Suprapubic skin (tissue), 4 donors: ENCODE measurements around the gene SHISA9. TPM values are rescaled to one million over a fixed set of nuclear protein-coding genes. Genes with fewer than 3 reads are reported as not detected.
A peak's percentile ranks its signal among the peaks of the same experiment; 100 is the strongest.

Source experiments
- DNase-seq, 2 donors: peaks; one replicate each; pipeline ENCODE4 v3.0.0-alpha.2; 2019; ENCODE audit warnings: low spot score in 2 of 2
- H3K27ac ChIP-seq: fragments of 200-600 bp; sonication (generic); one replicate; pipeline ENCODE4 v1.5.1; 2019
- H3K27me3 ChIP-seq: fragments of 200-600 bp; sonication (generic); one replicate; pipeline ENCODE4 v1.5.1; 2019
- H3K36me3 ChIP-seq: fragments of 200-600 bp; sonication (generic); one replicate; pipeline ENCODE4 v1.5.1; 2019
- H3K4me1 ChIP-seq: fragments of 200-600 bp; sonication (generic); one replicate; pipeline ENCODE4 v1.5.1; 2019
- H3K4me3 ChIP-seq: fragments of 200-600 bp; sonication (generic); one replicate; pipeline ENCODE4 v1.5.1; 2019; ENCODE audit warnings: mild to moderate bottlenecking
- H3K9me3 ChIP-seq: fragments of 200-600 bp; sonication (generic); one replicate; pipeline ENCODE4 v1.5.1; 2019
- EP300 ChIP-seq: sonication (generic); formaldehyde crosslinking; IDR thresholded peaks from one replicate; pipeline ENCODE4 v1.6.1; 2017; ENCODE audit warnings: antibody characterized with exemption
- POLR2A ChIP-seq, 2 donors: fragments of 450-650 bp; IDR thresholded peaks; one replicate each; pipeline ENCODE4 v1.6.1; 2017; ENCODE audit warnings: antibody characterized with exemption in 2 of 2, mild to moderate bottlenecking in 2 of 2, moderate library complexity in 2 of 2
- POLR2AphosphoS5 ChIP-seq, 3 donors: sonication (generic); formaldehyde crosslinking; IDR thresholded peaks; one replicate each; pipeline ENCODE4 v1.6.1; 2017; ENCODE audit warnings: antibody characterized with exemption in 3 of 3
- WGBS: methylation state at CpG from one replicate; pipeline ENCODE4 v1.1.5; 2018; 5-methylcytosine and 5-hydroxymethylcytosine counted together
- total RNA-seq, 4 donors: library from RNA; depleted of rRNA; stranded (reverse); fragments of >200 nt; gene quantifications; one replicate each; pipeline ENCODE4 v1.1.0, GENCODE V29; 2016
- TF ChIP-seq, protein P1 (sequence below), 2 donors: fragments of 200-600 bp in 1 of 2; fragments of 450-650 bp in 1 of 2; sonication (generic) in 1 of 2; IDR thresholded peaks; one replicate each; pipeline ENCODE4 v1.5.1; 2016 to 2019; ENCODE audit warnings: antibody characterized with exemption in 2 of 2, mild to moderate bottlenecking in 1 of 2, moderate library complexity in 1 of 2

The SHISA9 gene
- total RNA-seq, 4 donors from 2014 or later = 0.26 to 1.9 (median 1.2) TPM

GRCh38 chr16:12898551-12898950, 2.8 kb upstream of the SHISA9 start:
- 51% methylated on average over 3 of the region's 3 CpGs for WGBS
- TF ChIP-seq POLR2AphosphoS5 (IDR thresholded peaks at IDR 0.05) (no peak), EP300 (no peak), POLR2A (IDR thresholded peaks at IDR 0.05) (no peak)
- TF ChIP-seq, protein P1, sequence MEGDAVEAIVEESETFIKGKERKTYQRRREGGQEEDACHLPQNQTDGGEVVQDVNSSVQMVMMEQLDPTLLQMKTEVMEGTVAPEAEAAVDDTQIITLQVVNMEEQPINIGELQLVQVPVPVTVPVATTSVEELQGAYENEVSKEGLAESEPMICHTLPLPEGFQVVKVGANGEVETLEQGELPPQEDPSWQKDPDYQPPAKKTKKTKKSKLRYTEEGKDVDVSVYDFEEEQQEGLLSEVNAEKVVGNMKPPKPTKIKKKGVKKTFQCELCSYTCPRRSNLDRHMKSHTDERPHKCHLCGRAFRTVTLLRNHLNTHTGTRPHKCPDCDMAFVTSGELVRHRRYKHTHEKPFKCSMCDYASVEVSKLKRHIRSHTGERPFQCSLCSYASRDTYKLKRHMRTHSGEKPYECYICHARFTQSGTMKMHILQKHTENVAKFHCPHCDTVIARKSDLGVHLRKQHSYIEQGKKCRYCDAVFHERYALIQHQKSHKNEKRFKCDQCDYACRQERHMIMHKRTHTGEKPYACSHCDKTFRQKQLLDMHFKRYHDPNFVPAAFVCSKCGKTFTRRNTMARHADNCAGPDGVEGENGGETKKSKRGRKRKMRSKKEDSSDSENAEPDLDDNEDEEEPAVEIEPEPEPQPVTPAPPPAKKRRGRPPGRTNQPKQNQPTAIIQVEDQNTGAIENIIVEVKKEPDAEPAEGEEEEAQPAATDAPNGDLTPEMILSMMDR (IDR thresholded peaks at IDR 0.05) = no peak
- no peaks in the 10 kb centered on the region for H3K36me3 ChIP-seq
- H3K27ac ChIP-seq = no peak overlapping the region
- no peak overlapping the region for H3K4me3 ChIP-seq
- H3K4me1 ChIP-seq = peaks cover 26% of the 10 kb centered on the region
- peaks cover 59% of the 10 kb centered on the region for H3K27me3 ChIP-seq
- DNase-seq = no peak
- no peaks in the 10 kb centered on the region for H3K9me3 ChIP-seq

- H3K36me3 ChIP-seq = no peaks in the 10 kb centered on the region
- H3K27me3 ChIP-seq = peaks cover 69% of the 10 kb centered on the region
- TF ChIP-seq, protein P1 (IDR thresholded peaks at IDR 0.05) = no peak
- H3K4me1 ChIP-seq = peaks cover 27% of the 10 kb centered on the region
- WGBS = 38% methylated on average over 6 of the region's 6 CpGs
- H3K9me3 ChIP-seq = no peaks in the 10 kb centered on the region
- no peak for DNase-seq
- H3K27ac ChIP-seq = no peak overlapping the region
- no peak overlapping the region for H3K4me3 ChIP-seq
Observed at GRCh38 chr16:12899529-12900143, 1.8 kb upstream of the SHISA9 start.

DNA sequence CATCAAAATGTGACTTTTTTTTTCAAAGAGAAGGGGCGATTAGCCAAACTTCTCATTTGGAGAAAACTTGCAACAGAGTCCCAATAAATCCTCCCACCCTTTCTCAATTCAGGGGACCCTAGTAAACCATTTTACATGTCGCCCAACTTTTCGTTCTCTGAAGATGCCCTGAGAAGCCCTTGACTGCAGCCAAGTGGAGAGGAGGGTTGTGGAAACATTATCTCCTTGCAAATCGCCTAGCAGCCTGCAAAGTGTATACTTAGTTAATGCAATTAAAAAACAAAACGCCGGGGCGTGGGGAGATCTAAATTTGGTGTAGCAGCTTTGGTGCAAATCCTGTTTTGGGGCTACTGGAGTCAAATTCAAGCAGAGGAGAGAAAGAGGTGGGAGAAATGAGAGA, 1.2 kb upstream of the SHISA9 start:
- H3K4me1 ChIP-seq = peaks cover 27% of the 10 kb centered on the region

DNA sequence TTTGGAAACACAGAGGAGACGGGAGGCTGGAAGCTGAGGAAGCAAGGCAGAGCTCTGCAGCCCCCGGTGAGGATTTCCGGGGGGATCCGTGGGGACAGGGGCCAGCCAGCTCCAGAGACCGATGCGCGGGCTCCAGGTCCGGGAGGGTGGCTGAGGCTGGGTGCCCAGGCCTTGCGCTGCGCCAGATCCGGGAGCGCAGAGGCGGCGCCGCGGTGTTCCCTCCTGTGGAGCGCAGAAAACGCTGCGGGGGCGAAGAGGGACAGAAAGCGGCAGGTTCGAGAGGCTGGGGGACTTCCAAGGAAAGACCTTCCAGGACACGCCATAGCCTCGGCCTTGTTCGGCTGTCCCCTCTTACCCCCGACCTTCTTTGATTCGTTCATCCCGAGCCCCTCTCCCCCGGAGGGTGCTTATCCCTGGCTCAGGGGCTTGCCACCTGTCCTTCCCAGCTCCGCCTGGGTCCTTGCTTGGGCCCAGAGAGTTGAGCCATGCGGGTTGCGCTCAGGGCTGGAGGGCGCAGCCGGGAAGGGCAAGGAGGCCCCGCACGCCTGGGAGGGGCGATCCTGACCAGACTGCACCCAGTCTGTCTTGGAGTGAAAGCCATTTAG, 697 bp upstream of the SHISA9 start:
- Histone ChIP-seq H3K4me3 (peak overlapping the region; percentile 45), H3K4me1 (peaks cover 27% of the 10 kb centered on the region), H3K9me3 (no peaks in the 10 kb centered on the region), H3K36me3 (no peaks in the 10 kb centered on the region), H3K27me3 (peaks cover 78% of the 10 kb centered on the region), H3K27ac (no peak overlapping the region)
- WGBS = 2% methylated on average over 29 of the region's 37 CpGs
- no peak for TF ChIP-seq POLR2A (IDR thresholded peaks at IDR 0.05)
- no peak for TF ChIP-seq POLR2AphosphoS5 (IDR thresholded peaks at IDR 0.05)
- TF ChIP-seq EP300 = no peak
- TF ChIP-seq, protein P1 (IDR thresholded peaks at IDR 0.05) = no peak
- no peak for DNase-seq

More for the DNA sequence above, 1.2 kb upstream of the SHISA9 start:
- no peak overlapping the region for H3K27ac ChIP-seq
- no peak for DNase-seq
- WGBS = 21% methylated on average over 7 of the region's 7 CpGs
- H3K27me3 ChIP-seq = peaks cover 72% of the 10 kb centered on the region
- no peak overlapping the region for H3K4me3 ChIP-seq
- TF ChIP-seq EP300 (no peak), POLR2AphosphoS5 (IDR thresholded peaks at IDR 0.05) (no peak), POLR2A (IDR thresholded peaks at IDR 0.05) (no peak)
- TF ChIP-seq, protein P1 (IDR thresholded peaks at IDR 0.05) = no peak
- no peaks in the 10 kb centered on the region for H3K9me3 ChIP-seq
- no peaks in the 10 kb centered on the region for H3K36me3 ChIP-seq

- H3K4me3 ChIP-seq = peak overlapping the region; percentile 45
- no peak for DNase-seq
- TF ChIP-seq, protein P1 (IDR thresholded peaks at IDR 0.05) = no peak
- TF ChIP-seq POLR2A (IDR thresholded peaks at IDR 0.05) = no peak
- TF ChIP-seq EP300 = no peak
- peaks cover 27% of the 10 kb centered on the region for H3K4me1 ChIP-seq
- no peaks in the 10 kb centered on the region for H3K36me3 ChIP-seq
- WGBS = under 1% methylated on average over 18 of the region's 34 CpGs
- peaks cover 83% of the 10 kb centered on the region for H3K27me3 ChIP-seq
- H3K27ac ChIP-seq = no peak overlapping the region
- H3K9me3 ChIP-seq = no peaks in the 10 kb centered on the region
Observed at GRCh38 chr16:12901204-12901596, 198 bp upstream of the SHISA9 start.
